ENCODE measurements around the gene PCCA. TPM values are rescaled to one million over a fixed set of nuclear protein-coding genes. Genes with fewer than 3 reads are reported as not detected.
A peak's percentile ranks its signal among the peaks of the same experiment; 100 is the strongest.

Gene PCCA
- total and polyA plus RNA-seq, 12 donors, result 27.6 to 176 (median 97.7) TPM

GRCh38 chr13:100125946-100126345 is 37.1 kb downstream of the PCCA start:
- peaks cover 0 to 15% of the 10 kb centered on the region in 2 donors for H3K4me1 ChIP-seq (replicated peaks in 1 of 2)
- no peak overlapping the region for H3K27ac ChIP-seq
- no peaks in the 10 kb centered on the region for H3K27me3 ChIP-seq
- no peaks in the 10 kb centered on the region for H3K9me3 ChIP-seq (replicated peaks in 1 of 3)
- H3K36me3 ChIP-seq (replicated peaks in 1 of 2), result no peaks in the 10 kb centered on the region
- TF ChIP-seq POLR2A (IDR thresholded peaks at IDR 0.05) (no peak), CTCF (IDR thresholded peaks at IDR 0.05) (no peak)
- DNase-seq, result no peak
- H3K4me3 ChIP-seq, result no peak overlapping the region
- WGBS, 4 donors, result 91 to 95% (median 94%) methylated on average over 4 of the region's 4 CpGs
- intact Hi-C loops (cut with DNase I), result no loop called here

- Histone ChIP-seq H3K4me3 (no peak overlapping the region), H3K27ac (no peak overlapping the region), H3K27me3 (no peaks in the 10 kb centered on the region), H3K4me1 (replicated peaks in 1 of 2) (peaks cover 0 to 15% of the 10 kb centered on the region in 2 donors), H3K36me3 (replicated peaks in 1 of 2) (no peaks in the 10 kb centered on the region), H3K9me3 (replicated peaks in 1 of 3) (no peaks in the 10 kb centered on the region)
- DNase-seq, result peak in 4 of 7 donors; percentile 43 to 53 (median 48)
- 71 to 93% (median 79%) methylated on average over 3 of the region's 3 CpGs for WGBS, 4 donors
- TF ChIP-seq POLR2A (IDR thresholded peaks at IDR 0.05) (no peak), CTCF (IDR thresholded peaks at IDR 0.05) (no peak)
- intact Hi-C loops (cut with DNase I), result no loop called here
These were observed 39.5 kb downstream of the PCCA start for GRCh38 chr13:100128373-100128772.

- H3K27me3 ChIP-seq, result no peaks in the 10 kb centered on the region
- H3K27ac ChIP-seq, result no peak overlapping the region
- H3K4me3 ChIP-seq, result no peak overlapping the region
- TF ChIP-seq CTCF (IDR thresholded peaks at IDR 0.05) (no peak), POLR2A (IDR thresholded peaks at IDR 0.05) (no peak)
- no peaks in the 10 kb centered on the region for H3K36me3 ChIP-seq (replicated peaks in 1 of 2)
- H3K9me3 ChIP-seq (replicated peaks in 1 of 3), result no peaks in the 10 kb centered on the region
- no peak for DNase-seq
- intact Hi-C loops (cut with DNase I), result no loop called here
- WGBS, 4 donors, result 84 to 96% (median 89%) methylated on average over 3 of the region's 3 CpGs
- H3K4me1 ChIP-seq (replicated peaks in 1 of 2), result peaks cover 0 to 15% of the 10 kb centered on the region in 2 donors
These were observed 39.9 kb downstream of the PCCA start for GRCh38 chr13:100128838-100129237.

- H3K4me1 ChIP-seq (replicated peaks in 1 of 2), result peaks cover 0 to 15% of the 10 kb centered on the region in 2 donors
- no peak overlapping the region for H3K4me3 ChIP-seq
- peak overlapping the region in 2 of 5 donors; percentile 24 to 25 for H3K27ac ChIP-seq
- 33 to 78% (median 53%) methylated on average over 2 of the region's 2 CpGs for WGBS, 4 donors
- DNase-seq, result peak in 3 of 7 donors; percentile 8 to 24 (median 17)
- TF ChIP-seq CTCF (IDR thresholded peaks at IDR 0.05) (no peak), POLR2A (IDR thresholded peaks at IDR 0.05) (no peak)
- H3K27me3 ChIP-seq, result no peaks in the 10 kb centered on the region
- no peaks in the 10 kb centered on the region for H3K9me3 ChIP-seq (replicated peaks in 1 of 3)
- intact Hi-C loops (cut with DNase I), result no loop called here
- H3K36me3 ChIP-seq (replicated peaks in 1 of 2), result no peaks in the 10 kb centered on the region
These were observed 40.7 kb downstream of the PCCA start for GRCh38 chr13:100129605-100130004.

Data from adrenal gland (tissue), 12 donors.